ENCODE results near the gene ENTPD8.

ENTPD8 gene

DNA sequence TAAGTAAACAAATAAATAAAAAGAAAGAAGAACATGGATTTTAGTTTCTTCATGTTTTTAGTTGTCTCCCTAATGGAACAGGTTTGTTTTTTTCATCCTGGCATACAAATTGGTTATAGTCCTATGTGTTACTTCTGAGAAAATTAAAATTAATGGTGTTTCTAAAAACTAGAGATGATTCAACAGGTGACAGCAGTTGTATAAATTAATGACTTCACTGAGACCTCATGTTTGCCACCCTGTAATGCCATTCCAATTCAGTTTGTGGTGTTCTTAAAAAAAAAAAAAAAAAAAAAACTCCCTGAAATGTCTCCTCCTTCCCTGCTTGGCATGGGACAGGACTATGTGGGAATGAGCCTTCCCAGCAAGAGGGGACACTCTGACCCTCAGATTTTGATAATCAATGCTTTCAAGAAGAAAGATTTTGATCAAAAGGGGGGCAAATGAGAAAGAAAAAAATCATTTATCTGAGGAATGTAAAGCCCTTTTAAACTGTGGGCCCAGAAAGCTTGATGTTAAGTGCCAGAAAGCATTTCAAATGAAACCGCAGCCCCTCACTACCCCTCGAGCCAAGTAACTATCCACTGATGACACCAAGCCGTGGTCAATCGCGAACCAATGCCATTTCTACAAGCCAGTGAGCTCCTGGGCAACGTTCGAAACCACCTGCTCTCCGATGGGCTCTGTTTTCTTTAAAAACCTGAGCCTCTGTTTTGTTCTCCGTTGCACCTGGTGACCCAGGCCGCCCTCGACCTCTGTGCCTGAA, 19.1 kb downstream of the ENTPD8 start:
- H3K27ac ChIP-seq (ENCODE audit: low read depth, low read length), result no peak overlapping the region
- H3K9me3 ChIP-seq (ENCODE audit: control insufficient read depth in 1 of 2, low read length in 2 of 2), result no peaks in the 10 kb centered on the region
- H3K36me3 ChIP-seq (ENCODE audit: control insufficient read depth in 1 of 2, insufficient read depth in 2 of 2, low read length in 2 of 2), result no peaks in the 10 kb centered on the region
- H3K27me3 ChIP-seq (ENCODE audit: control insufficient read depth in 1 of 2, insufficient read depth in 2 of 2, low read length in 2 of 2), result no peaks in the 10 kb centered on the region
- H3K9ac ChIP-seq (ENCODE audit: low read depth in 1 of 2, low read length in 2 of 2), result peak overlapping the region; percentile 73 to 81
- H3K4me1 ChIP-seq (ENCODE audit: control insufficient read depth in 1 of 2, insufficient read depth in 2 of 2, low read length in 2 of 2), result peaks cover 17 to 20% of the 10 kb centered on the region in 2 donors
- H3K4me3 ChIP-seq (ENCODE audit: low read depth in 1 of 2, low read length in 2 of 2), result peak overlapping the region; percentile 83 to 86

DNA sequence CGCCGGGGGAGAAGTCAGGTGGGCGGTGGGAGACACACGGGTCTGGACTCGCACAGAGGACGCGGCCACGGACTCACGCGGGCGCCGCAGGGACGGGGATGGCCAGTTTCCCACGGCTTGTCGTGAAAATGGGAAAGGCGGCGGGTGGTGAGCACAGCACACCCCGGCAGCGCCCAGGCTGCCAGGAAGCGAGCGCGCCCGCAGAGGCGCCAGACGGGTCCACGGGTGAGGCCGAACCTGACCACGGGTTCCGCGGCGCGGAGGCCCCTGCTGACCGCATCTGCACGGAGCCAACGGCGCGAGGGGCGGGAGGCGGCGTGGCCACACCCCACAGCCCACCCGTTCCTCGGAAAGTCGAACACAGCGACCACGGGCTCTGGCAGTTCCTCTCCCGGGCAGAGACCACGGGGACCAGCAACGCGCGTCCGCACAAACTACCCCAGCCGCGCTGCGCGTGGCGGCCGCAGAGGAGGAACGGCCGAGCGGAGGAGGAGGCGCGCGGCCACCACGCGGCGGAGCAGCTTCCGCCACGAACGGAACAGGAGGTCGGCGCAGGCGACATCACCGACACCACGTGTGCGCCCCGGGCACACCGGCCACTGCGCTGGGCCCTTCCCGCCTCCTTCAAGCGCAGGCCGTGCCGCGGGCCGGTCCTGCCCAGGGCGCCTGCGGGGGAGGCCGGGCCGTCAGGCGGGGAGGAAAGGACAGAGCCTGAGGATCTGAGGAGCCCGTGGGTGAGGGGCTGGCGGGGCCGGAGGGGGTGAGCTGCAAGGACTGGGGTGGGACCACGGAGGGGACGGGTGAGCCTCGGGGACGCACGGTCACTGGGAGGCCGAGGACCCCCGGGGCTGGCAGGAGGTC, 23.8 kb downstream of the ENTPD8 start:
- Histone ChIP-seq H3K9ac (ENCODE audit: low read depth in 1 of 2, low read length in 2 of 2) (no peak overlapping the region), H3K27me3 (ENCODE audit: control insufficient read depth in 1 of 2, insufficient read depth in 2 of 2, low read length in 2 of 2) (no peaks in the 10 kb centered on the region), H3K4me1 (ENCODE audit: control insufficient read depth in 1 of 2, insufficient read depth in 2 of 2, low read length in 2 of 2) (peaks cover 15 to 17% of the 10 kb centered on the region in 2 donors), H3K36me3 (ENCODE audit: control insufficient read depth in 1 of 2, insufficient read depth in 2 of 2, low read length in 2 of 2) (no peaks in the 10 kb centered on the region), H3K4me3 (ENCODE audit: low read depth in 1 of 2, low read length in 2 of 2) (peak overlapping the region in 1 of 2 donors; percentile 48), H3K9me3 (ENCODE audit: control insufficient read depth in 1 of 2, low read length in 2 of 2) (no peaks in the 10 kb centered on the region), H3K27ac (ENCODE audit: low read depth, low read length) (no peak overlapping the region)

DNA sequence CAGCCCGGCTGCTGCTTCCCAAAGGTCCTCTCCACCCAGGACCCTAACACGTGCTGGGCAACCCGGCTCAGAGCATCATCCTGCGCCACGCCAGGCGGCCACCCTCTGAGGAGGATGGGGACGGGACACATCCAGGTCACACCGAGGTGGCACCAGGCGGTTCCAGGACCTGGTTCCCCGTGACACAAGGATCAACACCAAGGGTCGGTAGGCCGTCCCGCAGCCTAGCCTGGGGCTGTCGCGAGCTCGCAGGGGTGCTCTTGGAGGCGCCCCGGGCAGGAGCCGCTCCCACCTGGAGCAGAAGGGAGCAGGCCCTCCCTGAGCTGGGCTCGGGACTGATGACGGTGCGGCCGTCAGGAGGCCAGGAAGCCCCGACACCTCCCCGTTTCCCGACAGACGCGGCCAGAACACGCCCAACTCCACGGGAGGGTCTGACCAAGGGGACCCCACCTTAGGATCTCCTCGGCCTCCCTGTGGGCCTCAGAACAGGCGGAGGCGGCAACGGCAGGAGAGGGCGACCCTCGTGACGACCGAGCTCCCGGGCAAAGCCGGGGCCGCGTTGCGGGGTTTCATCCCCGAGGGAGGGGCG, 24.5 kb downstream of the ENTPD8 start:
- no peaks in the 10 kb centered on the region for H3K27me3 ChIP-seq (ENCODE audit: control insufficient read depth in 1 of 2, insufficient read depth in 2 of 2, low read length in 2 of 2)
- H3K36me3 ChIP-seq (ENCODE audit: control insufficient read depth in 1 of 2, insufficient read depth in 2 of 2, low read length in 2 of 2), result no peaks in the 10 kb centered on the region
- peaks cover 8 to 9% of the 10 kb centered on the region in 2 donors for H3K4me1 ChIP-seq (ENCODE audit: control insufficient read depth in 1 of 2, insufficient read depth in 2 of 2, low read length in 2 of 2)
- no peak overlapping the region for H3K4me3 ChIP-seq (ENCODE audit: low read depth in 1 of 2, low read length in 2 of 2)
- H3K9ac ChIP-seq (ENCODE audit: low read depth in 1 of 2, low read length in 2 of 2), result no peak overlapping the region
- no peak overlapping the region for H3K27ac ChIP-seq (ENCODE audit: low read depth, low read length)
- H3K9me3 ChIP-seq (ENCODE audit: control insufficient read depth in 1 of 2, low read length in 2 of 2), result no peaks in the 10 kb centered on the region

GRCh38 chr9:137416006-137416562, 25.1 kb downstream of the ENTPD8 start:
- no peak overlapping the region for H3K4me3 ChIP-seq (ENCODE audit: low read depth in 1 of 2, low read length in 2 of 2)
- peaks cover 7 to 8% of the 10 kb centered on the region in 2 donors for H3K4me1 ChIP-seq (ENCODE audit: control insufficient read depth in 1 of 2, insufficient read depth in 2 of 2, low read length in 2 of 2)
- no peaks in the 10 kb centered on the region for H3K27me3 ChIP-seq (ENCODE audit: control insufficient read depth in 1 of 2, insufficient read depth in 2 of 2, low read length in 2 of 2)
- H3K9ac ChIP-seq (ENCODE audit: low read depth in 1 of 2, low read length in 2 of 2), result no peak overlapping the region
- H3K27ac ChIP-seq (ENCODE audit: low read depth, low read length), result no peak overlapping the region
- no peaks in the 10 kb centered on the region for H3K9me3 ChIP-seq (ENCODE audit: control insufficient read depth in 1 of 2, low read length in 2 of 2)
- no peaks in the 10 kb centered on the region for H3K36me3 ChIP-seq (ENCODE audit: control insufficient read depth in 1 of 2, insufficient read depth in 2 of 2, low read length in 2 of 2)

- Histone ChIP-seq H3K4me3 (ENCODE audit: low read depth in 1 of 2, low read length in 2 of 2) (no peak overlapping the region), H3K27me3 (ENCODE audit: control insufficient read depth in 1 of 2, insufficient read depth in 2 of 2, low read length in 2 of 2) (no peaks in the 10 kb centered on the region), H3K9ac (ENCODE audit: low read depth in 1 of 2, low read length in 2 of 2) (no peak overlapping the region), H3K4me1 (ENCODE audit: control insufficient read depth in 1 of 2, insufficient read depth in 2 of 2, low read length in 2 of 2) (peaks cover 8 to 13% of the 10 kb centered on the region in 2 donors), H3K36me3 (ENCODE audit: control insufficient read depth in 1 of 2, insufficient read depth in 2 of 2, low read length in 2 of 2) (no peaks in the 10 kb centered on the region), H3K27ac (ENCODE audit: low read depth, low read length) (no peak overlapping the region), H3K9me3 (ENCODE audit: control insufficient read depth in 1 of 2, low read length in 2 of 2) (no peaks in the 10 kb centered on the region)
These were observed 25.7 kb downstream of the ENTPD8 start for GRCh38 chr9:137415451-137415850.

DNA sequence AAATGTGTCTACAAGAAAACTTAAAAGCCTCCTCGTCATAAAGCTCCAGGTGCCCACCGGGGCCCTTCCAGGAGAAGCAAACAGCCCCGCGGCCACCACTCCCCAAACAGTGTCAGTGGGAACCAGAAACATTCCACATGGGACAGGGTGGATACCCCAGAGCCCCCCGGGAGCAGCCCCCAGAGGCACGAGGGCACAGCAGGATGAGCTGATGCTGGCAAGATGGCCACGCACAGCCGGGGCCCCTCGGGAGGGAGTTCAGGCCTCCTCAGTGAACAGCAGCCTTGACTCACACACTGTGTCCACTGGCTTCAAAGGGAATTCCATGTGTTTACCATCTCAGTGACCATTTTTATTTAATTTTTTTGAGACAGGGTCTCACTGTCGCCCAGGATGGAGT, 28.7 kb downstream of the ENTPD8 start:
- Histone ChIP-seq H3K36me3 (ENCODE audit: control insufficient read depth in 1 of 2, insufficient read depth in 2 of 2, low read length in 2 of 2) (no peaks in the 10 kb centered on the region), H3K9me3 (ENCODE audit: control insufficient read depth in 1 of 2, low read length in 2 of 2) (no peaks in the 10 kb centered on the region), H3K9ac (ENCODE audit: low read depth in 1 of 2, low read length in 2 of 2) (no peak overlapping the region), H3K4me1 (ENCODE audit: control insufficient read depth in 1 of 2, insufficient read depth in 2 of 2, low read length in 2 of 2) (peaks cover 8 to 14% of the 10 kb centered on the region in 2 donors), H3K27ac (ENCODE audit: low read depth, low read length) (no peak overlapping the region), H3K4me3 (ENCODE audit: low read depth in 1 of 2, low read length in 2 of 2) (no peak overlapping the region), H3K27me3 (ENCODE audit: control insufficient read depth in 1 of 2, insufficient read depth in 2 of 2, low read length in 2 of 2) (no peaks in the 10 kb centered on the region)

DNA sequence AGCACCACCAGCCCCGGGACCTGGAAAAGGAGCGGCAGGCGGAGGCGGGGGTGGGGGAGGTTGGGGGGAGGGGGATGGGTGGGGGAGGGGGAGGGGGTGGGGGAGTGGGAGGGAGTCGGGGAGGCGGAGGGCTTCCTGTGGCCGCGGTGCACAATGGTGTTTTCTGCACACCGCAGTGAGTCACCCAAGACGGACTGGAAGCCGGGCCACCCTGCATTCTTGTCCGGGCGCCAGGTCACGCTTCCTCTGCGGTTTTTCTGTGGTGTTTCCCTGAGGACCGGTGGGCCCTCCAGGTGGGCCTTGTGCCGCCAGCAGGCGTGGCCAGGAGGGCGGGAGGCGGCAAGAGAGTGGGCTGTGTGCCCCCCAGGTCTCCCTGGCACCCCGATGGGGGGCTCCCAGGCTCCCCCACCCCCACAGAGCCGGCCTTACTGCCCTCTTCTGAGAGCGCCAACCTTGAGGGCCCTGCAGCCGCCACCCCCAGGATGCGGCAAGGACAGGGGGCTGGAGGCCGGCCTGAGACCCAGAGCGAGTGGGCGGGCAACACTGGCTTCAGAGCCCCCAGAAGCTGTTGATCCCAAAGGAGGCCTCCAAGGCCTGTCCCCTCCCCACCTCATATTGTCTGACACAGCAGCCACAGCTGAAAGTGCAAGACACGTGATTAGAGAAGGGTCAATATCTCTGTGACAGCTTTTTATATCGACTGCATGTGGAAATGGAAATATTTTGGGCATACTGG, 29.3 kb downstream of the ENTPD8 start:
- H3K4me1 ChIP-seq (ENCODE audit: control insufficient read depth in 1 of 2, insufficient read depth in 2 of 2, low read length in 2 of 2), result peaks cover 8 to 14% of the 10 kb centered on the region in 2 donors
- H3K9ac ChIP-seq (ENCODE audit: low read depth in 1 of 2, low read length in 2 of 2), result no peak overlapping the region
- H3K27me3 ChIP-seq (ENCODE audit: control insufficient read depth in 1 of 2, insufficient read depth in 2 of 2, low read length in 2 of 2), result no peaks in the 10 kb centered on the region
- H3K4me3 ChIP-seq (ENCODE audit: low read depth in 1 of 2, low read length in 2 of 2), result no peak overlapping the region
- no peaks in the 10 kb centered on the region for H3K36me3 ChIP-seq (ENCODE audit: control insufficient read depth in 1 of 2, insufficient read depth in 2 of 2, low read length in 2 of 2)
- no peak overlapping the region for H3K27ac ChIP-seq (ENCODE audit: low read depth, low read length)
- H3K9me3 ChIP-seq (ENCODE audit: control insufficient read depth in 1 of 2, low read length in 2 of 2), result no peaks in the 10 kb centered on the region

DNA sequence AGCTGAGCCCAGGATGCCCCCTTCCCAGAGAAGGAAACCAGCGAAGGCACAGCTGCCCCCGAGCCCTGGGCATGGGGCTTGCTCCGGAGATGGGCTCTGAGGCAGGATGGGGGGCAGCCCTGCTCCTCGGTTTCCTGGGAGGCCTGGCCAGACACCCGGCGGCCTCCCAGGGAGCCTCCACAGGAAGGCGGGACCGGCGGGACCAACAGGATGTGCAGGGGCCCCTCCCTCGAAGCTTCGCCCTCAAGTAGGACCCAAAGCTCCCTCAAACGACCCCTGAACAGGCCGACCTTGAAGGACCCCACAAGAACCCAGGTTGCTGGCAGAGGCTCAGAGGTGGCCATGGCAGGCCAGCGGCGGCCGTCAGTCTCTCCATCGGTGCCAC, 29.9 kb downstream of the ENTPD8 start:
- H3K4me3 ChIP-seq (ENCODE audit: low read depth in 1 of 2, low read length in 2 of 2), result no peak overlapping the region
- H3K27me3 ChIP-seq (ENCODE audit: control insufficient read depth in 1 of 2, insufficient read depth in 2 of 2, low read length in 2 of 2), result no peaks in the 10 kb centered on the region
- H3K9ac ChIP-seq (ENCODE audit: low read depth in 1 of 2, low read length in 2 of 2), result no peak overlapping the region
- no peak overlapping the region for H3K27ac ChIP-seq (ENCODE audit: low read depth, low read length)
- H3K36me3 ChIP-seq (ENCODE audit: control insufficient read depth in 1 of 2, insufficient read depth in 2 of 2, low read length in 2 of 2), result no peaks in the 10 kb centered on the region
- H3K4me1 ChIP-seq (ENCODE audit: control insufficient read depth in 1 of 2, insufficient read depth in 2 of 2, low read length in 2 of 2), result peaks cover 8 to 17% of the 10 kb centered on the region in 2 donors
- H3K9me3 ChIP-seq (ENCODE audit: control insufficient read depth in 1 of 2, low read length in 2 of 2), result no peaks in the 10 kb centered on the region

GRCh38 chr9:137410891-137411249, 30.3 kb downstream of the ENTPD8 start:
- H3K4me3 ChIP-seq (ENCODE audit: low read depth in 1 of 2, low read length in 2 of 2), result no peak overlapping the region
- H3K9ac ChIP-seq (ENCODE audit: low read depth in 1 of 2, low read length in 2 of 2), result no peak overlapping the region
- no peaks in the 10 kb centered on the region for H3K36me3 ChIP-seq (ENCODE audit: control insufficient read depth in 1 of 2, insufficient read depth in 2 of 2, low read length in 2 of 2)
- H3K9me3 ChIP-seq (ENCODE audit: control insufficient read depth in 1 of 2, low read length in 2 of 2), result no peaks in the 10 kb centered on the region
- H3K27ac ChIP-seq (ENCODE audit: low read depth, low read length), result no peak overlapping the region
- H3K27me3 ChIP-seq (ENCODE audit: control insufficient read depth in 1 of 2, insufficient read depth in 2 of 2, low read length in 2 of 2), result no peaks in the 10 kb centered on the region
- peaks cover 8 to 18% of the 10 kb centered on the region in 2 donors for H3K4me1 ChIP-seq (ENCODE audit: control insufficient read depth in 1 of 2, insufficient read depth in 2 of 2, low read length in 2 of 2)

Data from duodenal mucosa (tissue), 2 donors.